IMR-90 (cell line): ENCODE results near the gene KCNAB1. TPM values are rescaled to one million over a fixed set of nuclear protein-coding genes. Genes with fewer than 3 reads are reported as not detected.

Experiments
- ATAC-seq: fragments of 200-7000 bp; cut with Tn5 transposase; 2 replicates; pipeline ENCODE4 v1.9.1; 2020; ENCODE audit warnings: low read depth, mild to moderate bottlenecking, moderate library complexity
- BruUV-seq: library from RNA; stranded (reverse); fragments of 400-500 nt; replicated peaks from 2 replicates; lab custom pipeline; 2021; lab: Mats Ljungman, UMichigan
- CTCF ChIA-PET: fragments of 300-600 bp; formaldehyde crosslinking; extraction: SDS; loops from one replicate; lab custom pipeline; 2021; ENCODE audit warnings: antibody characterized with exemption; lab: Yijun Ruan, JAX
- POLR2A ChIA-PET: fragments of 300-600 bp; sonication (Branson Sonifier 250); formaldehyde crosslinking; loops from one replicate; lab custom pipeline; 2022; ENCODE audit warnings: antibody characterized with exemption; ENCODE audit not compliant: unreplicated experiment; lab: Charles Lee
- DNase-seq: peaks from one replicate; pipeline ENCODE4 v3.0.0; 2013
- H2AFZ ChIP-seq: replicated peaks from 2 replicates; pipeline ENCODE3; 2013; ENCODE audit warnings: low read length, mild to moderate bottlenecking; ENCODE audit not compliant: poor library complexity
- H2AK5ac ChIP-seq: 2 replicates; pipeline ENCODE4 v1.6.1; 2013; ENCODE audit warnings: low read depth, low read length, inconsistent platforms
- H2AK9ac ChIP-seq: replicated peaks from 2 replicates; pipeline ENCODE3; 2013; ENCODE audit warnings: mild to moderate bottlenecking, low read depth, low read length, moderate library complexity; ENCODE audit not compliant: poor library complexity
- H2BK120ac ChIP-seq: 2 replicates; pipeline ENCODE4 v1.6.1; 2013; ENCODE audit warnings: low read depth, low read length, inconsistent platforms
- H2BK15ac ChIP-seq: 3 replicates; pipeline ENCODE4 v1.6.1; 2013; ENCODE audit warnings: low read depth, low read length, inconsistent platforms
- H2BK20ac ChIP-seq: 2 replicates; pipeline ENCODE4 v1.6.1; 2013; ENCODE audit warnings: low read depth, mild to moderate bottlenecking, inconsistent platforms, low read length, moderate library complexity
- H2BK5ac ChIP-seq: 2 replicates; pipeline ENCODE4 v1.6.1; 2013; ENCODE audit warnings: mild to moderate bottlenecking, low read depth, low read length, inconsistent platforms; ENCODE audit not compliant: poor library complexity, severe bottlenecking
- H3K14ac ChIP-seq: replicated peaks from 2 replicates; pipeline ENCODE4 v1.6.1; 2013; ENCODE audit warnings: low read depth, low read length, inconsistent platforms
- H3K18ac ChIP-seq: 2 replicates; pipeline ENCODE4 v1.6.1; 2013; ENCODE audit warnings: low read depth, low read length, control low read depth
- H3K23ac ChIP-seq: 2 replicates; pipeline ENCODE4 v1.6.1; 2013; ENCODE audit warnings: low read depth, low read length, inconsistent platforms
- H3K27ac ChIP-seq: 2 replicates; pipeline ENCODE4 v1.5.1; 2013; ENCODE audit warnings: mild to moderate bottlenecking, control low read depth, low read length; ENCODE audit not compliant: insufficient read depth
- H3K27me3 ChIP-seq: 2 replicates; pipeline ENCODE4 v1.6.1; 2013; ENCODE audit warnings: low read length; ENCODE audit not compliant: control insufficient read depth, insufficient read depth
- H3K36me3 ChIP-seq: 2 replicates; pipeline ENCODE4 v1.6.1; 2013; ENCODE audit warnings: low read length, mixed read lengths; ENCODE audit not compliant: control insufficient read depth, insufficient read depth
- H3K4ac ChIP-seq: 2 replicates; pipeline ENCODE4 v1.6.1; 2013; ENCODE audit warnings: low read depth, low read length, inconsistent platforms
- H3K4me1 ChIP-seq: 2 replicates; pipeline ENCODE4 v1.6.1; 2013; ENCODE audit warnings: low read length, mixed read lengths; ENCODE audit not compliant: control insufficient read depth, insufficient read depth
- H3K4me2 ChIP-seq: 2 replicates; pipeline ENCODE4 v1.6.1; 2013; ENCODE audit warnings: low read depth, mild to moderate bottlenecking, control low read depth, low read length, moderate library complexity
- H3K4me3 ChIP-seq: 2 replicates; pipeline ENCODE4 v1.5.1; 2013; ENCODE audit warnings: low read depth, mild to moderate bottlenecking, control low read depth, low read length, moderate library complexity; ENCODE audit not compliant: insufficient read depth
- H3K56ac ChIP-seq: 2 replicates; pipeline ENCODE4 v1.6.1; 2013; ENCODE audit warnings: low read length, inconsistent platforms; ENCODE audit not compliant: insufficient read depth; ENCODE audit errors: extremely low read depth
- H3K79me1 ChIP-seq, 2 experiments: 2 replicates each; pipeline ENCODE4 v1.6.1; 2013; ENCODE audit warnings: low read length in 2 of 2, inconsistent platforms in 1 of 2, low read depth in 1 of 2
- H3K9ac ChIP-seq: 2 replicates; pipeline ENCODE4 v1.6.1; 2013; ENCODE audit warnings: low read depth, low read length, control low read depth
- H3K9me1 ChIP-seq: 2 replicates; pipeline ENCODE4 v1.6.1; 2013; ENCODE audit warnings: low read length, inconsistent platforms; ENCODE audit not compliant: insufficient read depth
- H3K9me3 ChIP-seq: 2 replicates; pipeline ENCODE4 v1.6.1; 2013; ENCODE audit warnings: low read length; ENCODE audit not compliant: control insufficient read depth, insufficient read depth
- H4K20me1 ChIP-seq: 2 replicates; pipeline ENCODE4 v1.6.1; 2013; ENCODE audit warnings: low read length, inconsistent platforms; ENCODE audit not compliant: insufficient read depth
- H4K5ac ChIP-seq: 2 replicates; pipeline ENCODE4 v1.6.1; 2013; ENCODE audit warnings: mild to moderate bottlenecking, low read depth, low read length, control low read depth
- H4K8ac ChIP-seq, 2 experiments: 2 replicates each; pipeline ENCODE4 v1.6.1; 2013; ENCODE audit warnings: low read depth in 2 of 2, low read length in 2 of 2, control low read depth in 1 of 2, inconsistent platforms in 1 of 2
- H4K91ac ChIP-seq: 2 replicates; pipeline ENCODE4 v1.6.1; 2013; ENCODE audit warnings: low read depth, low read length, inconsistent platforms; ENCODE audit not compliant: insufficient read depth
- CEBPB ChIP-seq: IDR thresholded peaks from 2 replicates; pipeline ENCODE4 v1.6.1; 2012; ENCODE audit warnings: low read depth, low read length, improper control_type of control experiment
- WGBS, 2 experiments: methylation state at CpG; one replicate each; pipeline versions ENCODE4 v1.1.5 to v1.1.7; 2013; ENCODE audit warnings: missing lambda C conversion rate in 2 of 2; ENCODE audit not compliant: insufficient read length in 1 of 2; ENCODE audit errors: extremely low coverage in 2 of 2; 5-methylcytosine and 5-hydroxymethylcytosine counted together
- dilution Hi-C: fragments of 300-500 bp; cut with HindIII; formaldehyde crosslinking; loops from one replicate; pipeline ENCODE4 v1.14.3; 2018; ENCODE audit warnings: low sequenced_read_pairs; ENCODE audit not compliant: unreplicated experiment
- in situ Hi-C: fragments of 300-500 bp; cut with MboI; formaldehyde crosslinking; loops from 3 replicates; pipeline ENCODE4 v1.14.3; 2019; ENCODE audit warnings: low sequenced_read_pairs, inconsistent platforms, mixed read lengths
- intact Hi-C: fragments of 100-400 bp; cut with micrococcal nuclease; formaldehyde crosslinking; loops from 2 replicates; pipeline ENCODE4 v1.10.0; 2022
- polyA plus RNA-seq, 3 experiments: library from polyadenylated mRNA; depleted of rRNA; stranded (reverse); fragments of >200 nt; gene quantifications; 2 replicates each; pipeline ENCODE4 v1.2.3, GENCODE V29; 2012; ENCODE audit warnings: low replicate concordance in 1 of 3
- total RNA-seq: library from RNA; depleted of rRNA; stranded (reverse); fragments of >200 nt; gene quantifications from 2 replicates; pipeline ENCODE4 v1.2.3, GENCODE V29; 2012

KCNAB1 gene
- total and polyA plus RNA-seq, 2 of the 4 experiments (the other 2 are of a cell fraction) = under 0.01 to 0.07 TPM

- H3K4me3 ChIP-seq = no peak overlapping the region
- no peaks in the 10 kb centered on the region for H3K9me1 ChIP-seq
- ChIA-PET POLR2A (no interaction called here), CTCF (no interaction called here)
- no peak overlapping the region for H3K56ac ChIP-seq
- no peak overlapping the region for H3K14ac ChIP-seq
- H2AFZ ChIP-seq = no peak overlapping the region
- no CpG with 5 or more reads among the region's 1 CpG for WGBS, 2 experiments
- H3K4me2 ChIP-seq = no peak overlapping the region
- no peak overlapping the region for H2BK15ac ChIP-seq
- no peak overlapping the region for H2BK120ac ChIP-seq
- DNase-seq (no peak), ATAC-seq (no peak)
- no peak for TF ChIP-seq CEBPB
- dilution Hi-C loops (no loop called here), intact Hi-C loops (no loop called here), in situ Hi-C loops (no loop called here)
- H4K91ac ChIP-seq = no peak overlapping the region
- no peaks in the 10 kb centered on the region for H3K79me1 ChIP-seq
- peak overlapping the region; percentile 18 for H2AK9ac ChIP-seq
- H2BK5ac ChIP-seq = no peak overlapping the region
- no peak overlapping the region for H2AK5ac ChIP-seq
- H4K20me1 ChIP-seq = no peaks in the 10 kb centered on the region
- H3K36me3 ChIP-seq = no peaks in the 10 kb centered on the region
- H4K5ac ChIP-seq = no peak overlapping the region
- no peaks in the 10 kb centered on the region for H3K9me3 ChIP-seq
- BruUV-seq = no TSS peak
- H3K4ac ChIP-seq = no peak overlapping the region
- H3K27me3 ChIP-seq = no peaks in the 10 kb centered on the region; the same call in 1 of the 2 replicates
- H3K4me1 ChIP-seq = no peaks in the 10 kb centered on the region
- H3K18ac ChIP-seq = no peak overlapping the region
- no peak overlapping the region for H2BK20ac ChIP-seq
- no peak overlapping the region for H3K9ac ChIP-seq
- no peak overlapping the region for H3K27ac ChIP-seq
- H4K8ac ChIP-seq = no peak overlapping the region
- no peak overlapping the region for H3K23ac ChIP-seq
These were observed 130.2 kb downstream of the KCNAB1 start for GRCh38 chr3:156250550-156250949.
